HS-27A (cell line): Measurements from ENCODE around the gene C2CD2.
"Not testable (repeated sequence)": the region's sequence is repeated elsewhere in the genome, so short reads cannot be mapped to it uniquely, and the experiment has no call there.

Source experiments
- DNase-seq: peaks from one replicate; pipeline ENCODE4 v3.0.0-alpha.2; 2012; ENCODE audit warnings: low read depth, missing footprints

Gene C2CD2

GRCh38 chr21:41975391-41976272 lies 21.8 kb upstream of the C2CD2 start:
- no peak for DNase-seq

DNA sequence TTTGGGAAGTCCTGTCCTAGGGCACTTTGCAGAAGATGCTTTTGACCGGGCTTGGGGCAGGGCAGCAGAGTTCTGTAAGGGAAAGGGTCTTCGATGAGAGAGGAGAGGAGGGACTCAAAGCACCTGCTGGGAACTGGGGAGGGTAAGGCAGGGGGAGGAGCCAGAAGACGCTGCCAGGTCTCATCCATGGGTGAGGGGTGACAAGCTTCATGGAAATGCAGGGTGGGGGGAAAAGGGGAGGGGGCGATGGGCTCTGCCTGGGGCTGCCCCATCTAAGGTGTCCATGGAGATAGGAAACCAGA lies 20.9 kb upstream of the C2CD2 start:
- no peak for DNase-seq

DNA sequence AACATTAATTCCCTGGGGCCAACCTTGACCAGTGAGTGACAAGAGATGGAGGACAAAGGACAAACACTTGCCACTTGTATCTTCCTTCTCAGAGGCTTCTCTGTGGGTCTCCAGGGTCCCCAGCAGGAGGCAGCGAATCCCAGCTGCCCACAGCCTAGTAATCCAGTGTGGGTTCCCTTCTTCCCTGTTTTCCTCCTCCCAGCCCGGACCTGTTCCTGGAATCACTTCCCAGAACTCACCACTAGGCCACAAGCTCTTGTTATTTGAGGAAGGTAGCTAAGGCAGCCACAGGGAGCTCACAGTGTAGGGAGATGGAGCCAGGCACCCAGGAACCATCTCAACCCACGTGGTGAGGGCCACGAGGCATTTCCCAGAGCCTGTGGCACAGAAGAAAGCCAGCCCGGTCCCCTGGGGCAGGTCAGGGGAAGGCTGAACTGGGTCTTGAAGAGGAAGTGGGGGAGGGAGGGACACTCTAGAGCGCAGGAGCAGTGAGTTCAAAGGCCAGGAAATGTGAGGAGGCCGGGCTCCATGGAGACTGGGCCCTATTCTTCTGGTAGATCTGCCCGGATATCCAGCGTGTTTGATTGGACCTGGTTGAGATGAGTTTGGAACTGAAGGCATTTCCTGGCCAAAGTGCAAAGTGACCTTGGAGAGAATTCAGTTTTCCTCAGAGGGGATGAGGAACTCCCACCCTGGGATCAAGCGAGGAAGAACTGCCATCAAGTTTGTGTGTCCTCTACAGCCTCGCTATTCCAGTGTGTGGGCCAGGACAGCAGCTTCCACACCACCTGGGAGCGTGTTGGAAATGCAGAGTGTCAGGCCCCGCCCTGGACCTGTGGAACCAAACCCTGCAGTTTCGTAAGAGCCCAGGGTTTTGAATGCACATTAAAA lies 20.3 kb upstream of the C2CD2 start:
- DNase-seq, result no peak

GRCh38 chr21:41973427-41973831 lies 19.6 kb upstream of the C2CD2 start:
- no peak for DNase-seq

- DNase-seq, result no peak
Measured at GRCh38 chr21:41972511-41973205, 18.8 kb upstream of the C2CD2 start.

DNA sequence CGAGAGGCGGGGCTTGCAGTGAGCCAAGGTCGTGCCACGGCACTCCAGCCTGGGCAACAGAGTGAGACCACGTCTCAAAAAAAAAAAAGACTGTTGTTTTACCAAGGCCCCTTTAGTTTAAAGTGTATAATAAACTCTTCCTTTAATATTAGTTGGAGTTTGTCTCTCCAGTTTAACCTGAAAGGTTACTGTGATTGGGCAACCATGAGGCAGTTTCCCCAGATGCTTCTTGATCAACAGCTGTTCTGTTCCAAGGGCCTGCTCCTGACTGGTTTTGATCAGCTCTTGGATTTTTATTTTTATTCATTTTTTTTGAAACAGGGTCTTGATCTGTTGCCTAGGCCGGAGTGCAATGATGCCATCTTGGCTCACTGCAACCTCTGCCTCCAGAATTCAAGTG lies 18.1 kb upstream of the C2CD2 start:
- no peak for DNase-seq

GRCh38 chr21:41970751-41971653 lies 17.2 kb upstream of the C2CD2 start:
- no peak for DNase-seq

- DNase-seq, result no peak
Measured at GRCh38 chr21:41970106-41970391, 16.2 kb upstream of the C2CD2 start.

DNA sequence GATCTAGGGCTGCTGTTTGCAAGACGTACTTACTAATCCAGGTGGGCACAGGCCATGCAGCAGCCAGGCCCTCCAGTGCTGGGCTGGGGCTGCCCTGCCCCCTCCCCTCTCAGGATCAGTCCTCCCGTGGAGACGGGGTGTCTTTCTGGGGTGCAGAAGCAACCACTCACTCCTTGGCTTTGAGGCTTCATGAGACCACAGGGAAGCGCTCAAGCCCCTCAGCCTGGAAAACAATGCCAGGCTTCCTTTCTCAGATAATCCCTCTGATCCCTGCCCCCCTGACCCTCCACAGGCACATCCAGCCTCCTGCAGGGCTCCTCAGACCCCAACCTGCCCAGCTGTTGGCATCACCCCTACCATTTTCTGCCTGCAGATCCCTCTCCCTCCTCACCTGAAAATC lies 13.9 kb upstream of the C2CD2 start:
- DNase-seq, result no peak

- DNase-seq, result no peak
Measured at GRCh38 chr21:41966872-41967621, 13.2 kb upstream of the C2CD2 start.

DNA sequence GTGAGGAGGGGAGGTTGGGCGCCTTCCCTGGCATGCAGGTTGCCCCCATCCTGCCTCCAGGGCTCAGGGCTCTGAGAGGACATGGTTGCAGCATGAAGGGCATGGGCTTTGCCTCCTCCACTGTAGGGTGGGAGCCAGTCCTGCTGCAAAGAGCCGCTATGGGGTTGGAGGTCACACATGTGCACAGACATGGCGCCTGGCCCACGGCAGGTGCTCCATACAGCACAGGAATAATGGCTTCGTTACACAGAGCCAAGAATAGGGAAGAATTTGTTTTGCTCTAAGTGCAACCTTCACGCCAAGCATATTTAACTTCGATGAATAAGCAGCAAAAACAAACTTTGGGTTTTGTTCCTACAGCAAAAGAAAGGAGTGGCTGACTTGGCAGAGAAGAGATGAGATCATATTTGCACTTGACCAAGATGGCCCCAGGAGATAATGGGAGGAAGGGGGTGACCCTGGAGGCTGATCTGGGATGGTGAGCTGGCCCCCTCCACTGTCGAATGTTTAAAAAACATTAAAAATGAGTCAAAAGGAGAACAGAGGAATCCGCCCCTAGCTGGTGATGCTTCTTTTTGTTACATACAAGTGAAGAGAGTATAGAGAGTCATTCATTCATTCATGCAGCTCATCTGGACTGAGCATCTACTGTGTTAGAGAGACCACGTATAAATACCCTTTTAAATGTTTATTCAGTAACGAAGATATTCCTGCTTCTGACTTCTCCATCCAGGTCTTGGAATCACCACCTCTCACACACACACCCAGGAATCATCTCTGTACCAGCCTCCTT lies 12.4 kb upstream of the C2CD2 start:
- DNase-seq, result no peak

- DNase-seq, result no peak
Measured at GRCh38 chr21:41965461-41966013, 11.7 kb upstream of the C2CD2 start.

GRCh38 chr21:41965045-41965444 lies 11.2 kb upstream of the C2CD2 start:
- no peak for DNase-seq

GRCh38 chr21:41964171-41964570 lies 10.4 kb upstream of the C2CD2 start:
- DNase-seq, result no peak

- no peak for DNase-seq
Measured at GRCh38 chr21:41962425-41962966, 8.7 kb upstream of the C2CD2 start.

DNA sequence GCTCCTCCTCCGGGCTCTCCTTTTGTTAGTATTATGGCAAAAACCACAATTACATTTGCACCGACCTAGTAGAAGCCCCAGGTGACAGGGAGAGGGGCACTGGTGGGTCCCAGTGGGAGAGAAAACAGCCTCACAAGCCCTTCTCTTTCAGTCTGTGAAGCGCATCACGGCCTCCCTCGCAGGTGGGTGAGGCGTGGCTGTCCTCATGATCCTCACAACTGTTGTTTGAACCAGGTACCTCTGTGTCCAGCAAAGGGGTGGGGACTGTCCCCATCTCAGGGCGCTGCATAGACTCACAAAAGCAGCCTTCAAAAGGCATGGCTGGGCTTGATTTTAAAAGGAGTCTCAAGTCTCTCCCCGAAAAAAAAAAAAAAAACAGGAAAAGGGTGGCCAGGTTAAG lies 7.9 kb upstream of the C2CD2 start:
- DNase-seq, result no peak

GRCh38 chr21:41961282-41961701 lies 7.5 kb upstream of the C2CD2 start:
- DNase-seq, result no peak

DNA sequence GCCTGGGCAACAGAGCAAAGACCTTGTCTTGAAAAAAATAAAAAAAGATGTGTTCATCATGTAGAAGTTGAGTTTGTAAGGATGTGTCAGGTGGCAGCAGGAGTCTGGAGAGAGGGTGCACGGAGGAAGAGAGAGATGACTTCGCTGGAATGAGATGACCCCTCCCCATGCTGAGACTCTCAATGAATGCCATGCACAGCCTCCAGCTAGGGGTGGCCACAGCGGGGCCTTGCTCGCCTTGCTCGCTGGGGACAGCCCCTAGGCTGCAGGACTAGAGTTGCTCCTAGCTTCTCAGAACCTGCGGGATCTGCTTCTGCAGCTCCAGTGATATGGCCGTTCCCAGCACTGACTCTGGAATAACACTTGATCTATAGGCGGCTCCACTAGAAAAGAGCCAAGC lies 6.6 kb upstream of the C2CD2 start:
- no peak for DNase-seq

GRCh38 chr21:41959697-41960096 lies 5.9 kb upstream of the C2CD2 start:
- not testable (repeated sequence) for DNase-seq
